HG02798 (cell line): ENCODE data around the gene SND1.
A peak's percentile ranks its signal among the peaks of the same experiment; 100 is the strongest.

ENCODE experiments used
- ATAC-seq: cut with Tn5 transposase; IDR thresholded peaks from one replicate; pipeline ENCODE4 v1.9.1; 2021; ENCODE audit warnings: mild to moderate bottlenecking; ENCODE audit not compliant: unreplicated experiment, poor library complexity

Gene SND1

GRCh38 chr7:128025819-128026218 is 373.8 kb downstream of the SND1 start:
- ATAC-seq: no peak

GRCh38 chr7:128026551-128026950 is 374.6 kb downstream of the SND1 start:
- no peak for ATAC-seq

GRCh38 chr7:128027485-128027980 is 375.5 kb downstream of the SND1 start:
- ATAC-seq: no peak

- ATAC-seq: no peak
These were observed 377.5 kb downstream of the SND1 start for GRCh38 chr7:128029405-128029995.

GRCh38 chr7:128030263-128030653 is 378.3 kb downstream of the SND1 start:
- no peak for ATAC-seq

- peak; percentile 45 for ATAC-seq
These were observed 378.9 kb downstream of the SND1 start, which contains the start of gene LRRC4 for GRCh38 chr7:128030654-128031611. Gene LRRC4 (minus strand): TSS chr7:128031437. CDS start chr7:128030640, 797 bp downstream.

- peak; percentile 57 for ATAC-seq
These were observed 380.1 kb downstream of the SND1 start for GRCh38 chr7:128031901-128032604.

- ATAC-seq: no peak
These were observed 380.7 kb downstream of the SND1 start for GRCh38 chr7:128032605-128033235.

- no peak for ATAC-seq
These were observed 381.3 kb downstream of the SND1 start for GRCh38 chr7:128033246-128033645.

GRCh38 chr7:128034825-128035224 is 382.8 kb downstream of the SND1 start:
- no peak for ATAC-seq

- ATAC-seq: no peak
These were observed 383.7 kb downstream of the SND1 start for GRCh38 chr7:128035712-128036111.

- ATAC-seq: peak; percentile 61
These were observed 384.4 kb downstream of the SND1 start for GRCh38 chr7:128036226-128036940.

- no peak for ATAC-seq
These were observed 385.1 kb downstream of the SND1 start for GRCh38 chr7:128037081-128037480.

GRCh38 chr7:128037880-128038619 is 386.1 kb downstream of the SND1 start:
- peak; percentile 30 for ATAC-seq

GRCh38 chr7:128039544-128039953 is 387.6 kb downstream of the SND1 start:
- no peak for ATAC-seq

GRCh38 chr7:128040205-128040604 is 388.2 kb downstream of the SND1 start:
- ATAC-seq: no peak

- no peak for ATAC-seq
These were observed 389.2 kb downstream of the SND1 start for GRCh38 chr7:128041203-128041602.

- ATAC-seq: no peak
These were observed 390.0 kb downstream of the SND1 start for GRCh38 chr7:128042012-128042411.

GRCh38 chr7:128044064-128044463 is 392.1 kb downstream of the SND1 start:
- ATAC-seq: peak; percentile 40
